GM03348 (cell line): Measurements from ENCODE around the gene CINP.
A peak's percentile ranks its signal among the peaks of the same experiment; 100 is the strongest.

ENCODE experiments used
- DNase-seq: peaks from one replicate; pipeline ENCODE4 v3.0.0; 2012; ENCODE audit warnings: low spot score

Gene CINP

GRCh38 chr14:102362545-102363181 lies at the start of gene CINP, which contains the start of gene TECPR2:
TSS of gene CINP (minus strand) at chr14:102362890. CDS start at chr14:102362851, 39 bp downstream.
TSS of gene TECPR2 (plus strand) at chr14:102362941. CDS start at chr14:102376722, 13,781 bp downstream.
- peak; percentile 99 for DNase-seq

GRCh38 chr14:102408724-102409123 lies 46.0 kb upstream of the CINP start:
- DNase-seq: no peak

- DNase-seq: no peak
Observed at GRCh38 chr14:102407258-102407657, 44.6 kb upstream of the CINP start.

- DNase-seq: no peak
Observed at GRCh38 chr14:102403028-102403427, 40.3 kb upstream of the CINP start.

GRCh38 chr14:102396521-102396920 lies 33.8 kb upstream of the CINP start:
- no peak for DNase-seq

GRCh38 chr14:102394717-102395375 lies 32.2 kb upstream of the CINP start:
- no peak for DNase-seq

GRCh38 chr14:102392506-102392905 lies 29.8 kb upstream of the CINP start:
- DNase-seq: no peak

- DNase-seq: peak; percentile 28
Observed at GRCh38 chr14:102390064-102390855, 27.6 kb upstream of the CINP start.

GRCh38 chr14:102389246-102389645 lies 26.6 kb upstream of the CINP start:
- no peak for DNase-seq

GRCh38 chr14:102387086-102387485 lies 24.4 kb upstream of the CINP start:
- no peak for DNase-seq

GRCh38 chr14:102378830-102379229 lies 16.1 kb upstream of the CINP start:
- DNase-seq: no peak

- no peak for DNase-seq
Observed at GRCh38 chr14:102377696-102378095, 15.0 kb upstream of the CINP start.

GRCh38 chr14:102375119-102375518 lies 12.4 kb upstream of the CINP start:
- DNase-seq: no peak

GRCh38 chr14:102374264-102374663 lies 11.6 kb upstream of the CINP start:
- DNase-seq: no peak

- no peak for DNase-seq
Observed at GRCh38 chr14:102373110-102373509, 10.4 kb upstream of the CINP start.

GRCh38 chr14:102371361-102371760 lies 8.7 kb upstream of the CINP start:
- DNase-seq: no peak

GRCh38 chr14:102370305-102370809 lies 7.7 kb upstream of the CINP start:
- no peak for DNase-seq

- peak; percentile 71 for DNase-seq
Observed at GRCh38 chr14:102363182-102363943, 673 bp upstream of the CINP start.

GRCh38 chr14:102362084-102362483 lies 606 bp downstream of the CINP start:
- DNase-seq: peak; percentile 38

- DNase-seq: no peak
Observed at GRCh38 chr14:102360388-102360787, 2.3 kb downstream of the CINP start.

GRCh38 chr14:102359341-102359740 lies 3.3 kb downstream of the CINP start:
- no peak for DNase-seq

- DNase-seq: no peak
Observed at GRCh38 chr14:102356280-102356679, 6.4 kb downstream of the CINP start.
